BLaER1 treated with 17β-estradiol and CSF1 and Interleukin-3, amounts not matched to agents 10 nM and 100 nM (cell line): Measurements from ENCODE around the gene C1QL4.
"Not testable (repeated sequence)": the region's sequence is repeated elsewhere in the genome, so short reads cannot be mapped to it uniquely, and the experiment has no call there.

Source experiments
- H3K27ac ChIP-seq, 11 experiments: shearing (Covaris generic); formaldehyde crosslinking; 2 replicates each; pipeline ENCODE4 v1.8.1; 2022
- H3K27me3 ChIP-seq, 11 experiments: shearing (Covaris generic); formaldehyde crosslinking; 2 replicates each; pipeline ENCODE4 v1.8.1; 2022
- H3K36me3 ChIP-seq, 11 experiments: shearing (Covaris generic); formaldehyde crosslinking; 2 replicates each; pipeline ENCODE4 v1.8.1; 2022
- H3K4me1 ChIP-seq, 10 experiments: shearing (Covaris generic); formaldehyde crosslinking; 2 replicates each; pipeline ENCODE4 v1.8.1; 2022
- H3K4me2 ChIP-seq, 11 experiments: shearing (Covaris generic); formaldehyde crosslinking; 2 replicates each; pipeline ENCODE4 v1.8.1; 2022
- H3K4me3 ChIP-seq, 10 experiments: shearing (Covaris generic); formaldehyde crosslinking; 2 replicates each; pipeline ENCODE4 v1.8.1; 2022
- H3K9ac ChIP-seq, 11 experiments: shearing (Covaris generic); formaldehyde crosslinking; 2 replicates each; pipeline ENCODE4 v1.8.1; 2022
- H3K9me3 ChIP-seq, 11 experiments: shearing (Covaris generic); formaldehyde crosslinking; replicated peaks in 1 of 11; 2 replicates each; pipeline ENCODE4 v1.8.1; 2022
- H4K20me1 ChIP-seq, 11 experiments: shearing (Covaris generic); formaldehyde crosslinking; 2 replicates each; pipeline ENCODE4 v1.8.1; 2022
- Cebpa-rat ChIP-seq, 11 experiments: shearing (Covaris generic); IDR thresholded peaks; 2 replicates each; pipeline ENCODE4 v1.8.1; 2022

Gene C1QL4

DNA sequence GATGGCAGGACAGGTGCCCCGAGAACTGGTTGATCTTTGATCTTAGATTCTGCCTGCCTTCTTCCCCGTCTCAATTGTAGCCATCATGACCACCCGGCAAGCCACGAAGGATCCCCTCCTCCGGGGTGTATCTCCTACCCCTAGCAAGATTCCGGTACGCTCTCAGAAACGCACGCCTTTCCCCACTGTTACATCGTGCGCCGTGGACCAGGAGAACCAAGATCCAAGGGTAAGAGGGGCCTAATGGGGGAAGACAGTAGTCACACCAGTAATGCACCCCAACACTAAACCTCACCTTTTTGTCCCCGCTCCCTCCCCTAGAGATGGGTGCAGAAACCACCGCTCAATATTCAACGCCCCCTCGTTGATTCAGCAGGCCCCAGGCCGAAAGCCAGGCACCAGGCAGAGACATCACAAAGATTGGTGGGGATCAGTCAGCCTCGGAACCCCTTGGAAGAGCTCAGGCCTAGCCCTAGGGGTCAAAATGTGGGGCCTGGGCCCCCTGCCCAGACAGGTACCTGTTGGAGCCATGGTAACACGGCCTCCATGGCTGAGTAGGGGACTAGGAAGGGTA is 13.4 kb downstream of the C1QL4 start:
- H3K4me1 ChIP-seq, result peaks cover 17 to 27% (median 22%) of the 10 kb centered on the region in 10 experiments
- H3K27ac ChIP-seq, result peak overlapping the region in 10 of 11 experiments; percentile 32 to 91 (median 82); a peak in 18 of 22 replicates
- H3K9ac ChIP-seq, result peak overlapping the region; percentile 69 to 92 (median 86)
- H3K4me3 ChIP-seq, result peak overlapping the region; percentile 62 to 85 (median 76)
- peak overlapping the region; percentile 90 to 99 (median 96) for H3K4me2 ChIP-seq
- no peaks in the 10 kb centered on the region for H3K27me3 ChIP-seq
- peaks cover 0 to 48% (median 39%) of the 10 kb centered on the region in 11 experiments; a peak in 19 of 22 replicates for H3K36me3 ChIP-seq
- H3K9me3 ChIP-seq, result no peaks in the 10 kb centered on the region
- TF ChIP-seq Cebpa-rat (IDR thresholded peaks at IDR 0.05), result no peak
- peaks cover 0 to 11% (median 0%) of the 10 kb centered on the region in 11 experiments; a peak in 3 of 22 replicates for H4K20me1 ChIP-seq

DNA sequence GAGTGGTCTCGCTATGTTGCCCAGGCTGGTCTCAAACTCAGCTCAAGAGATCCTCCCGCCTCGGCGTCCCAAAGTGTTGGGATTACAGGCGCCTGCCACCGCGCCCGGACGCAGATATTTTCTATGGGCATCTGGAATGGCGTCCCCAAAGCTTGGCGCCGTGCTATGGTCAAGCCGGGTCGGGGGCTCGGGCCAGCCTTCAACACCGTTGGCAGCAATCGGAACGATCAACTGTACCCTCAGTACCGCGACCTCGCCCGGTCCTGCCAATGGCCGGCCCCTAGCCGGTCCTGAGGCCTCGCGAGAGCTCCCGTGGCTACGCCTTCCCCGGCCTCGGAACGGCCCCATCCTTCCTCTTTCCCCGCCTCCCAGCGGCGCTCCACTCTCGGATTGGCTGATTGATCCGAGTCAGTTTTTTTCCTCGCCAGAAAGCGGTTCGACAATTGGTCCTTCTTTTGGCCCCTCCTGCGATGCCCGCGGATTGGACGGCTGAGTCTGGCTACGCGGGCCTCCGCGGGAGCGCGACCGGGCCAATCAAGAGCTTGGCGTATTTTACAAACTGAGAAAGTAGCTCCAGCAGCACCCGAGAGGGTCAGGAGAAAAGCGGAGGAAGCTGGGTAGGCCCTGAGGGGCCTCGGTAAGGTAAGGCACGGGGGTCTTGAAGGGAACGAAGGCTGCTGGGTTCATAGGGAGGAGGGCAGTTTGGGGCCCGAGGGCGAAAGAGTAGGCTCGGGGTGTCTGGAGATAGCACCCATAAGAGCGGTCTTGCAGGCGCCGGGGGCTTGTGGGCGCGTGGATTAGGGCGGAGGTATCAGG is 14.1 kb downstream of the C1QL4 start, which contains the start of gene TROAP:
Gene TROAP (plus strand): TSS at position 548 of the 816 bp plus-strand sequence. CDS start 354 bp downstream, outside the sequence.
- H3K4me1 ChIP-seq, result peaks cover 17 to 27% (median 22%) of the 10 kb centered on the region in 10 experiments
- peak within 1 kb of the TSS; percentile 39 to 91 (median 81); a peak in 20 of 22 replicates for H3K27ac ChIP-seq
- no peaks in the 10 kb centered on the region for H3K27me3 ChIP-seq
- H3K9me3 ChIP-seq, result no peaks in the 10 kb centered on the region
- peak within 1 kb of the TSS; percentile 62 to 85 (median 76) for H3K4me3 ChIP-seq
- H3K4me2 ChIP-seq, result peak within 1 kb of the TSS; percentile 90 to 99 (median 96)
- H4K20me1 ChIP-seq, result peaks cover 0 to 10% (median 0%) of the 10 kb centered on the region in 11 experiments; a peak in 3 of 22 replicates
- TF ChIP-seq Cebpa-rat (IDR thresholded peaks at IDR 0.05), result no peak
- H3K36me3 ChIP-seq, result peaks cover 0 to 41% (median 32%) of the 10 kb centered on the region in 11 experiments; a peak in 19 of 22 replicates
- peak within 1 kb of the TSS; percentile 79 to 92 (median 86) for H3K9ac ChIP-seq

DNA sequence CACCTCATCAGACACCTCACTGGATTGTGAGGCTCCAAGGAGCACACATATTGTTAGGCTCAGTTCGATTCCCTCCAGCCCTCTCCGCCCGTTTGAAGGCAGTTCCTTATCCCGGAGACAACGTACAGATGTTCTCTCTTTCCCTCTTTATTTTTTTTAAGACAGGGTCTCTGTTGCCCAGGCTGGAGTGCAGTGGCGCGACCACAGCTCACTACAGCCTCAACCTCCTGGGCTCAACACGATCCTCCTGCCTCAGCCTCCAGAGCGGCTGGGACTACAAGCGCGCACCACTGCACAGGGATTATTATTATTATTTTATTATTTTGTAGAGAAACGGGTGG is 14.7 kb downstream of the C1QL4 start:
- Histone ChIP-seq H4K20me1 (peaks cover 0 to 10% (median 0%) of the 10 kb centered on the region in 11 experiments; a peak in 3 of 22 replicates), H3K27me3 (no peaks in the 10 kb centered on the region), H3K4me3 (peak overlapping the region; percentile 62 to 85 (median 76)), H3K36me3 (peaks cover 0 to 35% (median 26%) of the 10 kb centered on the region in 11 experiments; a peak in 18 of 22 replicates), H3K4me1 (peaks cover 17 to 27% (median 22%) of the 10 kb centered on the region in 10 experiments), H3K9ac (peak overlapping the region; percentile 79 to 92 (median 86)), H3K9me3 (no peaks in the 10 kb centered on the region), H3K4me2 (peak overlapping the region; percentile 57 to 92 (median 76)), H3K27ac (peak overlapping the region; percentile 39 to 89 (median 75); a peak in 20 of 22 replicates)
- TF ChIP-seq Cebpa-rat (IDR thresholded peaks at IDR 0.05), result no peak

DNA sequence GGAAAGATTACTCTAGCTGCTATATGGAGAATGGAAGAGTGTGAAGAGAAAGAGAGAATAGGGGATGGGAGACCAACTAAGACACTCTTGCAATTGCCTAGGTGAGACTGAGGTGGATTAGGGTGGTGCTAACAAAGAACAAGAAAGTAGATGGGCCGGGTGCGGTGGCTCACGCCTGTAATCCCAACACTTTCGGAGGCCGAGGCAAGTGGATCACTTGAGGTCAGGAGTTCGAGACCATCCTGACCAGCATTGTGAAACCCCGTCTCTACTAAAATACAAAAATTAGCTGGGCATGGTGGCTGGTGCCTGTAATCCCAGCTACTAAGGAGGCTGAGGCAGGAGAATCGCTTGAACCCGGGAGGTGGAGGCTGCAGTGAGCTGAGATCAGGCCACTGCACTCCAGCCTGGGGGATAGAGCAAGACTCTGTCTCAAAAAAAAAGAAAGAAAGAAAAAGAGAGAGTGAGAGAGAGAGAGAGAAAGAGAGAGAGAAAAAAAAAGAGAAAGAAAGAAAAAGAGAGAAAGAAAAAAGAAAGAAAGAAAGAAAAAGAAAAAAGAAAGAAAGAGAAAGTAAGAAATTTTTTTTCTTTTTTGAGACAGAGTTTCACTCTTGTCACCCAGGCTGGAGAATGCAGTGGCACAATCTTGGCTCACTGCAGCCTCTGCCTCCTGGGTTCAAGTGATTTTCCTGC is 16.4 kb downstream of the C1QL4 start:
- H3K9me3 ChIP-seq, H3K27ac ChIP-seq, H3K9ac ChIP-seq, H4K20me1 ChIP-seq, H3K27me3 ChIP-seq, H3K4me2 ChIP-seq, H3K4me3 ChIP-seq: not testable (repeated sequence)
- peaks cover 0 to 17% (median 9%) of the 10 kb centered on the region in 11 experiments; a peak in 16 of 22 replicates for H3K36me3 ChIP-seq
- H3K4me1 ChIP-seq, result peaks cover 17 to 26% (median 22%) of the 10 kb centered on the region in 10 experiments

DNA sequence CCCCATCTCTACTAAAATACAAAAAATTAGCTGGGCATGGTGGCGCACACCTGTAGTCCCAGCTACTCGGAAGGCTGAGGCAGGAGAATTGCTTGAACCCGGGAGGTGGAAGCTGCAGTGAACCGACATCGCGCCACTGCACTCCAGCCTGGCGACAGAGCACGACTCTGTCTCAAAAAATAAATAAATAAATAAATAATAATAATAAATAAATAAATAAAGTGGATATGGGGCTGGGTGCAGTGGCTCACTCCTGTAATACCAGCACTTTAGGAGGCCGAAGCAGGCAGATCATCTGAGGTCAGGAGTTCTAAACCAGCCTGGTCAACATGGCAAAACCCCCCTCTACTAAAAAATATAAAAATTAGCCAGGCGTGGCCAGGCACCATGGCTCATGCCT is 19.9 kb downstream of the C1QL4 start:
- not testable (repeated sequence) for H3K27ac ChIP-seq, H4K20me1 ChIP-seq, H3K36me3 ChIP-seq, H3K9ac ChIP-seq, H3K27me3 ChIP-seq, H3K9me3 ChIP-seq, H3K4me2 ChIP-seq, H3K4me1 ChIP-seq, H3K4me3 ChIP-seq

DNA sequence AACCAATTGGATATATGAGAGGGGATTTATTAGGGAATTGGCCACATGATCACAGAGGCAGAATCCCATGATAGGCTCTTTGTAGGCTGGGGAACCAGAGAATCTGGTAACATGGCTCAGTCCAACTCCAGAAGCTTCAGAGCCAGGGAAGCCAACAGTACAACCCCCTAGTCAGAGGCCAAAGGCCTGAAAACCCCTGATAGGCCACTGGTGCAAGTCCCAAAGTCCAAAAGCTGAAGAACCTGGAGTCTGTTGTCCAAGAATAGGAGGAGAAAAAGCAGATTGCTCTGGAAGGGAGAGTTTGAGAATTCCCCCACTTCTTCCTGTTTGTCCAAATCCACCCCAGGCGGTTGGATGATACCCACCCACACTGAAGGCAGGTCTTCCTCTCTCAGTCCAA is 22.2 kb downstream of the C1QL4 start:
- no peaks in the 10 kb centered on the region for H3K36me3 ChIP-seq
- no peaks in the 10 kb centered on the region for H4K20me1 ChIP-seq
- no peak overlapping the region for H3K9ac ChIP-seq
- H3K4me2 ChIP-seq, result no peak overlapping the region
- H3K27me3 ChIP-seq, result no peaks in the 10 kb centered on the region
- TF ChIP-seq Cebpa-rat (IDR thresholded peaks at IDR 0.05), result no peak
- H3K9me3 ChIP-seq, result no peaks in the 10 kb centered on the region
- H3K4me1 ChIP-seq, result no peaks in the 10 kb centered on the region
- H3K4me3 ChIP-seq, result no peak overlapping the region
- H3K27ac ChIP-seq, result no peak overlapping the region

DNA sequence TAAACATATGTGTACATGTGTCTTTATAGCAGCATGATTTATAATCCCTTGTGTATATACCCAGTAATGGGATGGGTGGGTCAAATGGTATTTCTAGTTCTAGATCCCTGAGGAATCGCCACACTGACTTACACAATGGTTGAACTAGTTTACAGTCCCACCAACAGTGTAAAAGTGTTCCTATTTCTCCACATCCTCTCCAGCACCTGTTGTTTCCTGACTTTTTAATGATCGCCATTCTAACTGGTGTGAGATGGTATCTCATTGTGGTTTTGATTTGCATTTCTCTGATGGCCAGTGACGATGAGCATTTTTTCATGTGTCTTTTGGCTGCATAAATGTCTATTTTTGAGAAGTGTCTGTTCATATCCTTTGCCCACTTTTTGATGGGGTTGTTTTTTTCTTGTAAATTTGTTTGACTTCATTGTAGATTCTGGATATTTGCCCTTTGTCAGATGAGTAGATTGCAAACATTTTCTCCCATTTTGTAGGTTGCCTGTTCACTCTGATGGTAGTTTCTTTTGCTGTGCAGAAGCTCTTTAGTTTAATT is 26.5 kb downstream of the C1QL4 start:
- H3K36me3 ChIP-seq, H3K9ac ChIP-seq, H3K27ac ChIP-seq, H3K9me3 ChIP-seq, H3K27me3 ChIP-seq, H3K4me3 ChIP-seq, H4K20me1 ChIP-seq, H3K4me2 ChIP-seq: not testable (repeated sequence)
- H3K4me1 ChIP-seq, result peaks cover 0 to 13% (median 0%) of the 10 kb centered on the region in 10 experiments; a peak in 5 of 20 replicates

DNA sequence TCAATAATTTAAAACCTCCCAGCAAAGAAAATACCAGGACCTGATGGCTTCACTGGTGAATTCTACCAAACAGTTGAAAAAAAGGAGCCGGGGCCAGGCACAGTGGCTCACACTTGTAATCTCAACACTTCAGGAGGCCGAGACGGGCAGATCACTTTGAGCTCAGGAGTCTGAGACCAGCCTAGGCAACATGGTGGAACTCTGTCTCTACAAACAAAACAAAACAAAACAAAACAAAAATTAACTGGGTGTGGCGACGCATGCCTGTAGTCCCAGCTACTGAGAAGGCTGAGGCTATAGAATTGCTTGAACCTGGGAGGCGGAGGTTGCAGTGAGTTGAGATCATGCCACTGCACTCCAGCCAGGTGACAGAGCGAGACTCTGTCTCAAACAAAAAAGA is 27.6 kb downstream of the C1QL4 start:
- Histone ChIP-seq H3K4me2 (no peak overlapping the region), H3K4me3 (no peak overlapping the region), H3K36me3 (no peaks in the 10 kb centered on the region), H3K27me3 (peaks cover 0 to 3% (median 0%) of the 10 kb centered on the region in 11 experiments; a peak in 1 of 22 replicates), H3K9me3 (no peaks in the 10 kb centered on the region), H3K4me1 (peaks cover 0 to 13% (median 0%) of the 10 kb centered on the region in 10 experiments; a peak in 5 of 20 replicates), H3K27ac (no peak overlapping the region), H3K9ac (no peak overlapping the region), H4K20me1 (no peaks in the 10 kb centered on the region)
- no peak for TF ChIP-seq Cebpa-rat (IDR thresholded peaks at IDR 0.05)
